Keratinocyte (primary cell): Measurements from ENCODE around the gene BPIFA3.

Experiments used
- EZH2 ChIP-seq: IDR thresholded peaks from one replicate; pipeline ENCODE4 v1.6.1; 2012; ENCODE audit warnings: inconsistent platforms, mild to moderate bottlenecking, low read length, moderate library complexity
- TF ChIP-seq, protein P1 (sequence below), 3 experiments: IDR thresholded peaks in 1 of 3; conservative IDR thresholded peaks in 1 of 3; optimal IDR thresholded peaks in 1 of 3; 2 replicates in 2 of 3; 3 replicates in 1 of 3; pipeline versions ENCODE3 to v1.5.1; 2011; ENCODE audit warnings: low read length in 3 of 3, mild to moderate bottlenecking in 3 of 3, moderate library complexity in 2 of 3, control low read depth in 1 of 3, inconsistent platforms in 1 of 3; ENCODE audit not compliant: insufficient read depth in 2 of 3; ENCODE audit errors: extremely low read depth in 1 of 3

DNA sequence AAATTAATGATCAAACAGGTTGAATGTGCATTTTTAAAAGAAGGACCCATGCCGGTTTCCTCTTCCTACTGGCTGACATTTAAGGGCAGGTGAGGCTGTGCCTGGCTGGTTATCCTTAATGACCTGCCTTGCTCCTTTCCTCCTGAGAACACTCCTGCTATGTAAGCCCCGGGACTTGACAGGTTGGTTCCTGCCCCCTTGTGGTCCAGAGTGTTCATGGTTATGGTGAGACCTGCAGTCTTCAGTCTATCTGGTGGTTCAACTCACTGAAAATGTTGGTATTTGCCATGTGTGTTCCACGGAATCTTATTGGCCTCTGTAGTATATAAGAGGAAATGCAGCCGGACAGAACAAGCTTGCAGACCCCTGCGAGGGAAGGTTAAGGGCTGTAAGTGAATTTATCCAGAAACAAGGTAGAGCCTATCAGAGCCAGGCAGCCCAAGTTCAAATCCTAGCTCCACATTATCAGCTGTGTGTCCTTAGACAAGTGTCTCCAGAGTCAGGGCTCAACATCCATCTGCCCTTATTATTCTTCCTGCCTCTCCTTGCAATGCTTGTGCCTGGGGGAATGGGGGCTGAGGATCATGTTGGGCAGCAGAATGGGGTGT lies 5.2 kb upstream of the BPIFA3 start:
- TF ChIP-seq, protein P1, sequence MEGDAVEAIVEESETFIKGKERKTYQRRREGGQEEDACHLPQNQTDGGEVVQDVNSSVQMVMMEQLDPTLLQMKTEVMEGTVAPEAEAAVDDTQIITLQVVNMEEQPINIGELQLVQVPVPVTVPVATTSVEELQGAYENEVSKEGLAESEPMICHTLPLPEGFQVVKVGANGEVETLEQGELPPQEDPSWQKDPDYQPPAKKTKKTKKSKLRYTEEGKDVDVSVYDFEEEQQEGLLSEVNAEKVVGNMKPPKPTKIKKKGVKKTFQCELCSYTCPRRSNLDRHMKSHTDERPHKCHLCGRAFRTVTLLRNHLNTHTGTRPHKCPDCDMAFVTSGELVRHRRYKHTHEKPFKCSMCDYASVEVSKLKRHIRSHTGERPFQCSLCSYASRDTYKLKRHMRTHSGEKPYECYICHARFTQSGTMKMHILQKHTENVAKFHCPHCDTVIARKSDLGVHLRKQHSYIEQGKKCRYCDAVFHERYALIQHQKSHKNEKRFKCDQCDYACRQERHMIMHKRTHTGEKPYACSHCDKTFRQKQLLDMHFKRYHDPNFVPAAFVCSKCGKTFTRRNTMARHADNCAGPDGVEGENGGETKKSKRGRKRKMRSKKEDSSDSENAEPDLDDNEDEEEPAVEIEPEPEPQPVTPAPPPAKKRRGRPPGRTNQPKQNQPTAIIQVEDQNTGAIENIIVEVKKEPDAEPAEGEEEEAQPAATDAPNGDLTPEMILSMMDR (optimal IDR thresholded peaks at IDR 0.05 in 1 of 3, IDR thresholded peaks at IDR 0.05 in 1 of 3, conservative IDR thresholded peaks at IDR 0.05 in 1 of 3; ENCODE audit: extremely low read depth in 1 of 3, insufficient read depth in 2 of 3, low read length in 3 of 3), result peak; percentile 62 to 74 (median 63)
- no peak for TF ChIP-seq EZH2
